GM10248 (cell line): ENCODE data around the gene ANLN.

Experiments used
- CTCF ChIA-PET: fragments of 300-600 bp; sonication (Branson Sonifier 250); formaldehyde crosslinking; extraction: SDS; loops from one replicate; lab custom pipeline; 2021; ENCODE audit warnings: antibody characterized with exemption; lab: Yijun Ruan, JAX
- POLR2A ChIA-PET: fragments of 350-650 bp; sonication (Branson Sonifier 250); formaldehyde crosslinking; extraction: SDS; loops from one replicate; lab custom pipeline; 2020; ENCODE audit warnings: antibody characterized with exemption; lab: Yijun Ruan, JAX
- DNase-seq: peaks from one replicate; pipeline ENCODE4 v3.0.0; 2012; ENCODE audit errors: extremely low spot score
- CTCF ChIP-seq: IDR thresholded peaks from 2 replicates; pipeline ENCODE4 v1.5.1; 2012; ENCODE audit warnings: mild to moderate bottlenecking, low read depth; ENCODE audit errors: extremely low read depth, missing control alignments, control extremely low read depth

Gene ANLN

GRCh38 chr7:36497775-36498174 lies 108.1 kb downstream of the ANLN start:
- ChIA-PET CTCF (interaction anchor here (1.1 to 1.8 kb wide), 4 partner anchors 10 to 701 kb away, joined by 3 to 7 read pairs (median 4); no protein-coding TSS in a partner anchor), POLR2A (no interaction called here)
- no peak for DNase-seq
- no peak for TF ChIP-seq CTCF
